Mesodermal cell (in vitro differentiated cells): ENCODE data around the gene GID8.
A peak's percentile ranks its signal among the peaks of the same experiment; 100 is the strongest.

Experiments used
- H3K27ac ChIP-seq: 2 replicates; pipeline ENCODE4 v1.7.0; 2013; ENCODE audit warnings: mild to moderate bottlenecking, low read depth, low read length, moderate library complexity; ENCODE audit not compliant: severe bottlenecking
- H3K36me3 ChIP-seq: 2 replicates; pipeline ENCODE4 v1.7.1; 2013; ENCODE audit warnings: mild to moderate bottlenecking, low read length, moderate library complexity; ENCODE audit not compliant: control insufficient read depth, insufficient read depth
- H3K4me1 ChIP-seq: one replicate; pipeline ENCODE4 v1.7.1; 2013; ENCODE audit warnings: mild to moderate bottlenecking, low read length; ENCODE audit not compliant: insufficient read depth, control insufficient read depth, poor library complexity, severe bottlenecking
- H3K4me3 ChIP-seq: 2 replicates; pipeline ENCODE4 v1.7.0; 2013; ENCODE audit warnings: low read length, control low read depth, mild to moderate bottlenecking; ENCODE audit not compliant: insufficient read depth, poor library complexity, severe bottlenecking; ENCODE audit errors: extremely low read depth
- H3K9me3 ChIP-seq: 2 replicates; pipeline ENCODE4 v1.7.1; 2013; ENCODE audit warnings: mild to moderate bottlenecking, low read length, moderate library complexity; ENCODE audit not compliant: control insufficient read depth
- WGBS, 2 experiments: methylation state at CpG; one replicate each; pipeline ENCODE4 v1.1.5; 2013; ENCODE audit warnings: missing lambda C conversion rate in 2 of 2; ENCODE audit not compliant: insufficient coverage in 2 of 2; 5-methylcytosine and 5-hydroxymethylcytosine counted together

The GID8 gene

GRCh38 chr20:62913043-62913630, 24.8 kb upstream of the GID8 start:
- H3K4me1 ChIP-seq: peaks cover 22% of the 10 kb centered on the region
- peaks cover 62% of the 10 kb centered on the region for H3K36me3 ChIP-seq
- WGBS, 2 experiments: 94 to 100% methylated on average over 3 of the region's 7 CpGs
- H3K4me3 ChIP-seq: no peak overlapping the region
- no peak overlapping the region for H3K27ac ChIP-seq
- H3K9me3 ChIP-seq: no peaks in the 10 kb centered on the region

GRCh38 chr20:62914436-62914835, 23.5 kb upstream of the GID8 start:
- Histone ChIP-seq H3K4me3 (no peak overlapping the region), H3K27ac (peak overlapping the region; percentile 68), H3K36me3 (peaks cover 49% of the 10 kb centered on the region), H3K9me3 (no peaks in the 10 kb centered on the region), H3K4me1 (peaks cover 31% of the 10 kb centered on the region)
- 88 to 100% methylated on average over 1 to 4 of the region's 9 CpGs for WGBS, 2 experiments

GRCh38 chr20:62914970-62915457, 22.9 kb upstream of the GID8 start:
- WGBS, 2 experiments: 50 to 60% methylated on average over 8 of the region's 8 CpGs
- Histone ChIP-seq H3K36me3 (peaks cover 44% of the 10 kb centered on the region), H3K4me1 (peaks cover 32% of the 10 kb centered on the region), H3K4me3 (no peak overlapping the region), H3K9me3 (no peaks in the 10 kb centered on the region), H3K27ac (peak overlapping the region; percentile 78)

GRCh38 chr20:62916703-62917476, 21.1 kb upstream of the GID8 start:
- no peaks in the 10 kb centered on the region for H3K9me3 ChIP-seq
- no peak overlapping the region for H3K4me3 ChIP-seq
- peak overlapping the region; percentile 10 for H3K27ac ChIP-seq
- H3K36me3 ChIP-seq: peaks cover 25% of the 10 kb centered on the region
- WGBS, 2 experiments: 87 to 93% methylated on average over 8 of the region's 10 CpGs
- H3K4me1 ChIP-seq: peaks cover 49% of the 10 kb centered on the region

GRCh38 chr20:62917720-62918119, 20.2 kb upstream of the GID8 start:
- Histone ChIP-seq H3K9me3 (no peaks in the 10 kb centered on the region), H3K4me3 (no peak overlapping the region), H3K27ac (no peak overlapping the region), H3K36me3 (peaks cover 17% of the 10 kb centered on the region), H3K4me1 (peaks cover 52% of the 10 kb centered on the region)
- WGBS, 2 experiments: 41 to 74% methylated on average over 2 to 3 of the region's 3 CpGs

GRCh38 chr20:62918147-62918546, 19.8 kb upstream of the GID8 start:
- no peak overlapping the region for H3K27ac ChIP-seq
- no peak overlapping the region for H3K4me3 ChIP-seq
- H3K9me3 ChIP-seq: no peaks in the 10 kb centered on the region
- H3K4me1 ChIP-seq: peaks cover 55% of the 10 kb centered on the region
- H3K36me3 ChIP-seq: peaks cover 13% of the 10 kb centered on the region
- 76 to 78% methylated on average over 3 of the region's 3 CpGs for WGBS, 2 experiments

GRCh38 chr20:62918831-62919230, 19.1 kb upstream of the GID8 start:
- peaks cover 6% of the 10 kb centered on the region for H3K36me3 ChIP-seq
- no peaks in the 10 kb centered on the region for H3K9me3 ChIP-seq
- 89 to 92% methylated on average over 5 to 6 of the region's 6 CpGs for whole genome bisulfite sequencing, 2 experiments
- H3K27ac ChIP-seq: no peak overlapping the region
- H3K4me3 ChIP-seq: no peak overlapping the region
- peaks cover 62% of the 10 kb centered on the region for H3K4me1 ChIP-seq

- 89% methylated on average over 3 to 7 of the region's 10 CpGs for WGBS, 2 experiments
- Histone ChIP-seq H3K4me1 (peaks cover 67% of the 10 kb centered on the region), H3K4me3 (no peak overlapping the region), H3K36me3 (no peaks in the 10 kb centered on the region), H3K27ac (peak overlapping the region; percentile 29), H3K9me3 (no peaks in the 10 kb centered on the region)
Measured at GRCh38 chr20:62920039-62920645, 17.8 kb upstream of the GID8 start.

- Histone ChIP-seq H3K9me3 (no peaks in the 10 kb centered on the region), H3K27ac (peak overlapping the region; percentile 16), H3K4me3 (no peak overlapping the region), H3K4me1 (peaks cover 65% of the 10 kb centered on the region), H3K36me3 (no peaks in the 10 kb centered on the region)
- 51 to 69% methylated on average over 4 to 5 of the region's 8 CpGs for WGBS, 2 experiments
Measured at GRCh38 chr20:62921119-62921687, 16.7 kb upstream of the GID8 start.

- no peaks in the 10 kb centered on the region for H3K9me3 ChIP-seq
- peaks cover 2% of the 10 kb centered on the region for H3K36me3 ChIP-seq
- peak overlapping the region; percentile 5 for H3K27ac ChIP-seq
- H3K4me1 ChIP-seq: peaks cover 62% of the 10 kb centered on the region
- WGBS, 2 experiments: 94 to 96% methylated on average over 12 to 13 of the region's 14 CpGs
- no peak overlapping the region for H3K4me3 ChIP-seq
Measured at GRCh38 chr20:62922451-62922921, 15.5 kb upstream of the GID8 start.
